ENCODE measurements around the gene ATP6V0A1. TPM values are rescaled to one million over a fixed set of nuclear protein-coding genes. Genes with fewer than 3 reads are reported as not detected.
"Not testable (repeated sequence)": the region's sequence is repeated elsewhere in the genome, so short reads cannot be mapped to it uniquely, and the experiment has no call there.

Gene ATP6V0A1
- total and polyA plus RNA-seq, 2 donors from 2014 or later: 108 to 110 TPM

DNA sequence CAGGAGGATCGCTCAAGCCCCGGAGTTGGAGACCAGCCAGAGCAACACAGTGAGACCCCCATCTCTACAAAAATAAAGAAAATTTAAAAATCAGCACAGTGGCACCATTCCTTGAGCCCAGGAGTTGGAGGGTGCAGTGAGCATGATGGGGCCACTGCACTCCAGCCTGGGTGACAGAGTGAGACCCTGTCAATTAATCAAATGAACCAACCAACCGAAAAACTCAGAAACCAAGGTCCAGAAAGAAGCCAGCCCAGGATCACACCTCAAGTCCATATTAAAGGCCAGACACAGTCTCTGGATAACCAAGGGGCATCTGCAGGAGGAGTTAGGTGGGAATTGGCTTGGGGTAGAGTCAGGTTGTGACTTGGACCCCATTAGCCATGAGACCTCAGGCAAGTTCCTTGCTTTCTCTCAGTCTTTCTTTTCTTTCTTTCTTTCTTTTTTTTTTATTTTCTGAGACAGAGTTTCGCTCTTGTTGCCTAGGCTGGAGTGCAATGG lies 96.5 kb downstream of the ATP6V0A1 start:
- FAIRE-seq (no peak), DNase-seq (peak in 1 of 5 donors; percentile 55)
- Histone ChIP-seq H3K27ac (ENCODE audit: low read depth in 2 of 2, low read length in 2 of 2) (peak overlapping the region; percentile 85 to 87), H3K27me3 (ENCODE audit: control insufficient read depth, insufficient read depth, low read length) (no peaks in the 10 kb centered on the region), H3K9ac (ENCODE audit: low read length in 3 of 3) (peak overlapping the region; percentile 70 to 73 (median 71)), H3K36me3 (ENCODE audit: control insufficient read depth in 2 of 3, insufficient read depth in 3 of 3, low read length in 3 of 3) (no peaks in the 10 kb centered on the region), H3K4me3 (ENCODE audit: low read length in 3 of 3) (peak overlapping the region; percentile 66 to 81 (median 80)), H3K9me3 (ENCODE audit: control insufficient read depth in 2 of 3, insufficient read depth in 1 of 3, low read length in 3 of 3) (no peaks in the 10 kb centered on the region), H3K4me1 (ENCODE audit: control insufficient read depth in 2 of 3, insufficient read depth in 2 of 3, low read depth in 1 of 3, low read length in 3 of 3) (peaks cover 0 to 12% (median 0%) of the 10 kb centered on the region in 3 donors)
- intact Hi-C loops (cut with DNase I): no loop called here
- TF ChIP-seq, protein P1, sequence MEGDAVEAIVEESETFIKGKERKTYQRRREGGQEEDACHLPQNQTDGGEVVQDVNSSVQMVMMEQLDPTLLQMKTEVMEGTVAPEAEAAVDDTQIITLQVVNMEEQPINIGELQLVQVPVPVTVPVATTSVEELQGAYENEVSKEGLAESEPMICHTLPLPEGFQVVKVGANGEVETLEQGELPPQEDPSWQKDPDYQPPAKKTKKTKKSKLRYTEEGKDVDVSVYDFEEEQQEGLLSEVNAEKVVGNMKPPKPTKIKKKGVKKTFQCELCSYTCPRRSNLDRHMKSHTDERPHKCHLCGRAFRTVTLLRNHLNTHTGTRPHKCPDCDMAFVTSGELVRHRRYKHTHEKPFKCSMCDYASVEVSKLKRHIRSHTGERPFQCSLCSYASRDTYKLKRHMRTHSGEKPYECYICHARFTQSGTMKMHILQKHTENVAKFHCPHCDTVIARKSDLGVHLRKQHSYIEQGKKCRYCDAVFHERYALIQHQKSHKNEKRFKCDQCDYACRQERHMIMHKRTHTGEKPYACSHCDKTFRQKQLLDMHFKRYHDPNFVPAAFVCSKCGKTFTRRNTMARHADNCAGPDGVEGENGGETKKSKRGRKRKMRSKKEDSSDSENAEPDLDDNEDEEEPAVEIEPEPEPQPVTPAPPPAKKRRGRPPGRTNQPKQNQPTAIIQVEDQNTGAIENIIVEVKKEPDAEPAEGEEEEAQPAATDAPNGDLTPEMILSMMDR (IDR thresholded peaks at IDR 0.05; ENCODE audit: borderline replicate concordance, extremely low read depth, insufficient read depth): no peak

DNA sequence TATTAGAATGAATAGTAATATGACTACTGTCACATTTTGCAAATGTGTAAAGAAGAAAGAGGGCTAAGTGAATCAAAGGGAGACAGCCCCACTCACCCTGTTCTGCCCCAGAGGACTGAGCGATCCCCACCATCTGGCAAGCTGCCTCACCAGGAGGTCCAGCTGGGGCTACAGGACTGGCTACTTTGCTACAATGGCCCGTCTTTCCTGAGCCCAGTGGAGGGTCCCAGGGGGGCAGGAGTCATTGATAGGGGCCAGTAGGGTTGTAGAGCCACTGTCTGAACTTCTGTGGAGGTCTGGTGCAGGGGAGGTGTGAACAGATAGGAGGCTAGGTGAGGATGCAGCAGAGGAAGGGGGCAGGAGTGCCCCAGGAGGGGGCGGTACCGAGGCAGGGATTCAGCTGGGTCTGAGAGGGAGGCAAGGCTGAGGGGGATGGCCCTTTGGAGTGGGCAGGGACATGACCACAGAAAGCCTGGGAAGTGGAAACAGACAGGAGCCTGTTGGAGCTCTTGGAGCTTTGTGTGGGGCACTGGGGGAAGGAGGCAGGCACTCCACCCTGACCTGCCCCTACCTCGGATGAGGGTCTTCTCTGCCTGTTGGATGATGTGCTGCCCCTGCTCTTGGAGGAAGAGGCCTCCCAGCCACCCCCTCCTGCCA lies 97.4 kb downstream of the ATP6V0A1 start:
- H3K9ac ChIP-seq (ENCODE audit: low read length in 3 of 3); H3K36me3 ChIP-seq (ENCODE audit: control insufficient read depth in 2 of 3, insufficient read depth in 3 of 3, low read length in 3 of 3); H3K4me3 ChIP-seq (ENCODE audit: low read length in 3 of 3); intact Hi-C loops (cut with DNase I); H3K27me3 ChIP-seq (ENCODE audit: control insufficient read depth, insufficient read depth, low read length); FAIRE-seq; H3K9me3 ChIP-seq (ENCODE audit: control insufficient read depth in 2 of 3, insufficient read depth in 1 of 3, low read length in 3 of 3); H3K27ac ChIP-seq (ENCODE audit: low read depth in 2 of 2, low read length in 2 of 2): not testable (repeated sequence)
- H3K4me1 ChIP-seq (ENCODE audit: control insufficient read depth in 2 of 3, insufficient read depth in 2 of 3, low read depth in 1 of 3, low read length in 3 of 3): peaks cover 0 to 12% (median 0%) of the 10 kb centered on the region in 3 donors
- peak in 2 of 5 donors; percentile 29 to 66 for DNase-seq

DNA sequence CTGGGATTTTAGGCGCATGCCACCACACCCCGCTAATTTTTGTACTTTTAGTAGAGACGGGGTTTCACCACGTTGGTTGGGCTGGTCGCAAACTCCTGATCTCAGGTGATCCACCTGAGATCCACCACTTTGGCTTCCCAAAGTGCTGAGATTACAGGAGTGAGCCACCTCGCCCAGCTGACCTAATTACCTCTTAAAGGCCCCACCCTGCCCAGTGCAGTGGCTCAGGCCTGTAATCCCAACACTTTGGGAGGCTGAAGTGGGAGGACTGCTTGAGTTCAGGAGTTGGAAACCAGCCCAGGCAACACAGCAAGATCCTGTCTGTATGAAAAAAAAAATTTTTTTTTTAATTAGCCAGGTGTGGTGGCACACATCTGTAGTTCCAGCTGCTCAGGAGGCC lies 100.4 kb downstream of the ATP6V0A1 start:
- DNase-seq (no peak), FAIRE-seq (no peak)
- Histone ChIP-seq H3K9ac (ENCODE audit: low read length in 3 of 3) (no peak overlapping the region), H3K4me3 (ENCODE audit: low read length in 3 of 3) (no peak overlapping the region), H3K4me1 (ENCODE audit: control insufficient read depth in 2 of 3, insufficient read depth in 2 of 3, low read depth in 1 of 3, low read length in 3 of 3) (peaks cover 0 to 26% (median 6%) of the 10 kb centered on the region in 3 donors), H3K27ac (ENCODE audit: low read depth in 2 of 2, low read length in 2 of 2) (no peak overlapping the region), H3K36me3 (ENCODE audit: control insufficient read depth in 2 of 3, insufficient read depth in 3 of 3, low read length in 3 of 3) (no peaks in the 10 kb centered on the region), H3K27me3 (ENCODE audit: control insufficient read depth, insufficient read depth, low read length) (no peaks in the 10 kb centered on the region), H3K9me3 (ENCODE audit: control insufficient read depth in 2 of 3, insufficient read depth in 1 of 3, low read length in 3 of 3) (no peaks in the 10 kb centered on the region)
- TF ChIP-seq, protein P1 (IDR thresholded peaks at IDR 0.05; ENCODE audit: borderline replicate concordance, extremely low read depth, insufficient read depth): no peak
- intact Hi-C loops (cut with DNase I): no loop called here

DNA sequence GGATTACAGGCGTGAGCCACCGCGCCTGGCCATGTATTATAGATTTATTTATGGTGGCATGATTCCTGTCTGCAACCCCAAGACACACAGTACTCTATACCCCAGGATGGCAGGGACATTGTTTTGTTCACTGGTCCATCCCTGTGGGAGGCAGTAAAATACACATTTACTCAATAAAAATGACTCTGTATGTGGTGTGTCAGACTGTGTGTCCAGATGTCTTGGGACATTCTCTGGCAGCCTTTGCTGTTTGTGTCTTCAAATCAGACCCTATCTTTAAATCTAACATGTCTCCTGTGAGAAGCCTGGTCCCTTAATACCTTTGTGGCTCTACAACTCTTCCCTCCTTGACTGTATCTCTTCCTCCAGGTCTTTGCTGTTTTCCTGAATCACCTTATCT lies 101.6 kb downstream of the ATP6V0A1 start:
- Histone ChIP-seq H3K27me3 (ENCODE audit: control insufficient read depth, insufficient read depth, low read length) (no peaks in the 10 kb centered on the region), H3K4me1 (ENCODE audit: control insufficient read depth in 2 of 3, insufficient read depth in 2 of 3, low read depth in 1 of 3, low read length in 3 of 3) (peaks cover 0 to 28% (median 13%) of the 10 kb centered on the region in 3 donors), H3K36me3 (ENCODE audit: control insufficient read depth in 2 of 3, insufficient read depth in 3 of 3, low read length in 3 of 3) (peaks cover 3 to 11% (median 6%) of the 10 kb centered on the region in 3 donors), H3K4me3 (ENCODE audit: low read length in 3 of 3) (no peak overlapping the region), H3K9me3 (ENCODE audit: control insufficient read depth in 2 of 3, insufficient read depth in 1 of 3, low read length in 3 of 3) (no peaks in the 10 kb centered on the region), H3K9ac (ENCODE audit: low read length in 3 of 3) (no peak overlapping the region), H3K27ac (ENCODE audit: low read depth in 2 of 2, low read length in 2 of 2) (no peak overlapping the region)
- FAIRE-seq: no peak
- DNase-seq: no peak
- intact Hi-C loops (cut with DNase I): no loop called here
- TF ChIP-seq, protein P1 (IDR thresholded peaks at IDR 0.05; ENCODE audit: borderline replicate concordance, extremely low read depth, insufficient read depth): no peak

Measured in kidney (tissue), 14 donors.